Activated T-cell treated with anti-CD3 and anti-CD28 coated beads, Interleukin-2, amount 50 U/mL, for 24 hours (primary cell): ENCODE measurements around the gene PGAP3.

Source experiments
- DNase-seq: peaks from one replicate; pipeline ENCODE4 v3.0.0-alpha.2; 2020
- H3K27ac Mint-ChIP-seq: 2 replicates; pipeline ENCODE4 v1.8.0; 2020; ENCODE audit warnings: mild to moderate bottlenecking, mixed read lengths
- H3K27me3 Mint-ChIP-seq: 2 replicates; pipeline ENCODE4 v1.8.0; 2020; ENCODE audit warnings: mixed read lengths
- H3K36me3 Mint-ChIP-seq: 2 replicates; pipeline ENCODE4 v1.8.0; 2020; ENCODE audit warnings: low read depth, mixed read lengths
- H3K4me1 Mint-ChIP-seq: 2 replicates; pipeline ENCODE4 v1.8.0; 2020; ENCODE audit warnings: low read depth, mixed read lengths
- H3K4me3 Mint-ChIP-seq: 2 replicates; pipeline ENCODE4 v1.8.0; 2020; ENCODE audit warnings: mild to moderate bottlenecking, moderate library complexity, mixed read lengths
- H3K9me3 Mint-ChIP-seq: 2 replicates; pipeline ENCODE4 v1.8.0; 2020; ENCODE audit warnings: mixed read lengths

The PGAP3 gene

GRCh38 chr17:39673335-39674081 lies 14.3 kb downstream of the PGAP3 start:
- no peak for DNase-seq
- Mint-ChIP-seq H3K36me3 (peaks cover 3% of the 10 kb centered on the region), H3K9me3 (no peaks in the 10 kb centered on the region), H3K4me1 (peaks cover 39% of the 10 kb centered on the region), H3K27ac (no peak overlapping the region), H3K27me3 (peaks cover 20% of the 10 kb centered on the region), H3K4me3 (no peak overlapping the region)

DNA sequence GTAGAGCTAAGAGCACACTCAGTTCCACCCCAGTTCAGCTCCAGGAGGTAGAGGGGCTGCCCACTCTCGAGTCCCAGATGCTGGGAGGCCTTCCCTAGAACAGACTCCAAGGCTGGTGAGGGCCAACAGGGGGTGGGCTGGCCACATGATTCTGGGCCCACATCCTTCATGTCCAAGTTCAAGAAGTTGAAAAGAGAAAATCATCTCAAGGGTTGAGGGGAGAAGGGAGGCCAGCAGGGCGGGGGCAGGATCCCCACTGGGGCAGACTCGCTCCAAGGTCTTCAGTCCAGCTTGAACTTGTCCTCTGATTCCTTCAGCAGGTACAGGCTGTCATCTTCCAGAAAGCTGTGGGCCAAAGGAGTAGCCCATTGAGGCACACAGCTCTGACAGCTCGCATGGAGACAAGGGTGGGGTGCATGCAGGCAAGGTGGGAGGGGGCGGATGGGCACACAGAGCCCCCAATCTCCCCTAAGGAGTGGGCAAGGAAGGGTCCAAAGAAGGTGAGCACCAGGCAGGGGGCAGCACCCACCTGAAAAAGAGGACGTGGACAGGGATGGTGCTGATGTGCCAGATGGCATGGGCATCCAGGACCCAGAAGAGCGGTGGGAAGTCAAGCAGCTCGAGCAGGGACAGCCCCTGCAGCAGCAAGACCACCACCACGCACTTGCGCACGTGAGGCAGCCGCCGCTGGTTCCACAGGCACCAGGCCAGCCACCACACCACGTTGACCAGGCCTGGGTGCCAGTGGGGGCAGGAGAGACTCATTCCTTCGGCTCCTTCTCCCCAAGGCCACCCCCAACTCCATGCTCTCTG lies 15.1 kb downstream of the PGAP3 start:
- DNase-seq: no peak
- Mint-ChIP-seq H3K27ac (no peak overlapping the region), H3K27me3 (peaks cover 26% of the 10 kb centered on the region), H3K36me3 (peaks cover 2% of the 10 kb centered on the region), H3K9me3 (no peaks in the 10 kb centered on the region), H3K4me1 (peaks cover 34% of the 10 kb centered on the region), H3K4me3 (no peak overlapping the region)

DNA sequence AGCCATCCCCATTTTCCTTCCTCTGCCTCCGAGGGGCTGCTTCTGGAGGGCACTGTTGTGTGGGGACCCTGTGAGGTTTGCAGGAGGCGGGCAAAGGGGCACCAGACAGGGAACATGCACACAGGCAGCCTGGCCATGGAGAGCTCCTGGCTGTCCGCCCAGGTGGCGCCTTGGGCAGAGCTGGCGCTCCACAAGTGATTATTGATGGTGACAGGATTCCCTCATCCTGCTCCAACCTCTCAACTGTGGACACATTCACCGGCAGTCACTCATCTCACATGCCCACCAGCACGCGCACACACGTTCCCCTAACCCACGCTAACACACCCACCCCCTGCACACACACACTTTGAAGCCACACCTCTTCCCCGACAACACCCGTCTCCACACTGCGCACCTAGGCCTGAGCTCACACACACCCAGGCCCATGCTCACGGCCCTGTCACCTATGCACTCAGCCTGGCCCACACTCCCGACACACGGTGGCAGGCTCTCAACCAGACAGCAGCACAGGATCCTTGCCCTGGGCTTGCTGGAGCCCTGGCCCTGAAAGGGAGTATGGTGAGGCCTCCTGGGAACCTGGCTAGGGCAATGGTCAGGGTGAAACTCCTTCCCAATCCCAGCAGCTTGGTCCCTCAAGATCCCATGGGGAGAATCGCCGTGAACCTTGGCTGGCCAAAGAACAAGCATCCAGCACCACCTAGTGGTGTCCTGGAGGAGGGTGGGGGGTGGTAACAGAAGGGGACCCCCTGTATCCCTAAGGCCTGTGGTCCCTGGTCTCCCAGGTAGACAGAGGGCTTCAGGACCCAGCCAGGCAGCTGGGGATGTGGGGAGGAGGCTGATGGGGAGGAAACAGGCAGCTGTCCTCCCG lies 16.0 kb downstream of the PGAP3 start:
- Mint-ChIP-seq H3K27ac (no peak overlapping the region), H3K9me3 (no peaks in the 10 kb centered on the region), H3K36me3 (no peaks in the 10 kb centered on the region), H3K4me3 (no peak overlapping the region), H3K4me1 (peaks cover 27% of the 10 kb centered on the region), H3K27me3 (peaks cover 30% of the 10 kb centered on the region)
- DNase-seq: no peak

- H3K27me3 Mint-ChIP-seq: peaks cover 40% of the 10 kb centered on the region
- DNase-seq: no peak
- H3K36me3 Mint-ChIP-seq: no peaks in the 10 kb centered on the region
- no peak overlapping the region for H3K4me3 Mint-ChIP-seq
- H3K9me3 Mint-ChIP-seq: no peaks in the 10 kb centered on the region
- H3K27ac Mint-ChIP-seq: no peak overlapping the region
- H3K4me1 Mint-ChIP-seq: peaks cover 17% of the 10 kb centered on the region
Measured at GRCh38 chr17:39670746-39671145, 17.1 kb downstream of the PGAP3 start.

DNA sequence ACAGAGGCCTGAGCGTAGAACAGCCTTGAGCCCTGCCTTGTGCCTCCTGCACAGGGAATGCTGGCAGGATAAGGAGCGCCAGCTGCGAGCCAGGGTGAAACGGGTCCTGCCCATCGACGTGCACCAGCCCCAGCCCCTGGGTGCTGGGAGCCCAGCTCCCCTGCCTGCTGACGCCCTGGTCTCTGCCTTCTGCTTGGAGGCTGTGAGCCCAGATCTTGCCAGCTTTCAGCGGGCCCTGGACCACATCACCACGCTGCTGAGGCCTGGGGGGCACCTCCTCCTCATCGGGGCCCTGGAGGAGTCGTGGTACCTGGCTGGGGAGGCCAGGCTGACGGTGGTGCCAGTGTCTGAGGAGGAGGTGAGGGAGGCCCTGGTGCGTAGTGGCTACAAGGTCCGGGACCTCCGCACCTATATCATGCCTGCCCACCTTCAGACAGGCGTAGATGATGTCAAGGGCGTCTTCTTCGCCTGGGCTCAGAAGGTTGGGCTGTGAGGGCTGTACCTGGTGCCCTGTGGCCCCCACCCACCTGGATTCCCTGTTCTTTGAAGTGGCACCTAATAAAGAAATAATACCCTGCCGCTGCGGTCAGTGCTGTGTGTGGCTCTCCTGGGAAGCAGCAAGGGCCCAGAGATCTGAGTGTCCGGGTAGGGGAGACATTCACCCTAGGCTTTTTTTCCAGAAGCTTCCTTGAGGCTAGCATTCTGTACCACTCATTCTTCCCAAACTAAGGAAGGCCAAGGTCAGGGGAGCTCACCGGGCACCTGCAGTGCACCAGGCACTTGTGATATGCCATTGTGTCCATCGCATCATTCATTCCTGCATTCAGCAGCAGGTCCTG lies 17.7 kb downstream of the PGAP3 start:
- Mint-ChIP-seq H3K36me3 (no peaks in the 10 kb centered on the region), H3K27me3 (peaks cover 42% of the 10 kb centered on the region), H3K4me3 (no peak overlapping the region), H3K27ac (no peak overlapping the region), H3K4me1 (peaks cover 13% of the 10 kb centered on the region), H3K9me3 (no peaks in the 10 kb centered on the region)
- no peak for DNase-seq

- Mint-ChIP-seq H3K9me3 (no peaks in the 10 kb centered on the region), H3K4me3 (peak within 1 kb of the TSS; percentile 27), H3K27ac (peak within 1 kb of the TSS; percentile 38), H3K27me3 (peaks cover 42% of the 10 kb centered on the region), H3K4me1 (peaks cover 13% of the 10 kb centered on the region), H3K36me3 (peaks cover 3% of the 10 kb centered on the region)
- peak; percentile 74 for DNase-seq
Measured at GRCh38 chr17:39667945-39668924, 19.6 kb downstream of the PGAP3 start, which contains the start of gene PNMT. TSS of gene PNMT (plus strand) at chr17:39668453. CDS start at chr17:39668476, 23 bp downstream.

- Mint-ChIP-seq H3K4me3 (no peak overlapping the region), H3K9me3 (no peaks in the 10 kb centered on the region), H3K27me3 (peaks cover 42% of the 10 kb centered on the region), H3K36me3 (peaks cover 9% of the 10 kb centered on the region), H3K27ac (no peak overlapping the region), H3K4me1 (peaks cover 13% of the 10 kb centered on the region)
- DNase-seq: peak; percentile 52
Measured at GRCh38 chr17:39667262-39667944, 20.5 kb downstream of the PGAP3 start.

GRCh38 chr17:39666601-39667261 lies 21.1 kb downstream of the PGAP3 start:
- H3K4me1 Mint-ChIP-seq: peaks cover 9% of the 10 kb centered on the region

DNA sequence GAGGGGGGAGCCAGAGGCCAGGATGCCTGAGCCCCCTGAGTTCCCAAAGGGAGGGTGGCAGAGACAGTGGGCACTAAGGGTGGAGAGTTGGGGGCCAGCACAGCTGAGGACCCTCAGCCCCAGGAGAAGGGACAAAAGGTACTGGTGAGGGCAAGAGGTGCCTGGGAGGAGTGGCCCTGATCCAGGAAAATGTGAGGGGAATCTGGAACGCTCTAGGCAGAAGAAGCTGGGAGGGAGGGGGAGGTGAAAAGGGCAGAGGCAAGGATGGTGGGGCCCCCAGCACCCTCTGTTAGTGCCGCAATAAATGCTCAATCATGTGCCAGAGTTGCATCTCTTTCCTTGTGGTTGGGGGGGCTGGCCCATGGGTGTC lies 21.6 kb downstream of the PGAP3 start:
- Mint-ChIP-seq H3K27me3 (peaks cover 39% of the 10 kb centered on the region), H3K27ac (no peak overlapping the region), H3K4me1 (peaks cover 7% of the 10 kb centered on the region), H3K4me3 (no peak overlapping the region), H3K36me3 (peaks cover 18% of the 10 kb centered on the region), H3K9me3 (no peaks in the 10 kb centered on the region)
- no peak for DNase-seq

More at GRCh38 chr17:39666601-39667261, 21.1 kb downstream of the PGAP3 start:
- no peak overlapping the region for H3K27ac Mint-ChIP-seq
- H3K9me3 Mint-ChIP-seq: no peaks in the 10 kb centered on the region
- peaks cover 40% of the 10 kb centered on the region for H3K27me3 Mint-ChIP-seq
- no peak overlapping the region for H3K4me3 Mint-ChIP-seq
- no peak for DNase-seq
- peaks cover 13% of the 10 kb centered on the region for H3K36me3 Mint-ChIP-seq

- H3K27ac Mint-ChIP-seq: no peak overlapping the region
- H3K27me3 Mint-ChIP-seq: peaks cover 35% of the 10 kb centered on the region
- peaks cover 7% of the 10 kb centered on the region for H3K4me1 Mint-ChIP-seq
- H3K4me3 Mint-ChIP-seq: no peak overlapping the region
- no peak for DNase-seq
- H3K36me3 Mint-ChIP-seq: peaks cover 23% of the 10 kb centered on the region
- H3K9me3 Mint-ChIP-seq: no peaks in the 10 kb centered on the region
Measured at GRCh38 chr17:39665642-39666224, 22.1 kb downstream of the PGAP3 start.

- DNase-seq: no peak
- H3K9me3 Mint-ChIP-seq: no peaks in the 10 kb centered on the region
- H3K4me3 Mint-ChIP-seq: no peak within 1 kb of the TSS
- H3K27me3 Mint-ChIP-seq: peaks cover 30% of the 10 kb centered on the region
- no peak within 1 kb of the TSS for H3K27ac Mint-ChIP-seq
- peaks cover 7% of the 10 kb centered on the region for H3K4me1 Mint-ChIP-seq
- H3K36me3 Mint-ChIP-seq: peaks cover 31% of the 10 kb centered on the region
Measured at GRCh38 chr17:39664581-39665561, 23.0 kb downstream of the PGAP3 start, which contains the start of gene TCAP. TSS of gene TCAP (plus strand) at chr17:39665349. CDS start at chr17:39665360, 11 bp downstream.
